ENCODE results near the gene GOLPH3.

The GOLPH3 gene

GRCh38 chr5:32099486-32100035 is 74.6 kb downstream of the GOLPH3 start (continued):
- TF ChIP-seq GLIS2 (tag by site-specific recombination; IDR thresholded peaks at IDR 0.05) (no peak), ZBTB10 (tag by site-specific recombination; IDR thresholded peaks at IDR 0.05) (no peak), GLI2 (tag by site-specific recombination; IDR thresholded peaks at IDR 0.05; ENCODE audit: borderline replicate concordance, low read depth) (no peak), ZNF623 (tag by site-specific recombination; IDR thresholded peaks at IDR 0.05) (no peak)

- Histone ChIP-seq H3K9me3 (ENCODE audit: control insufficient read depth, insufficient read depth, low read depth, low read length) (no peaks in the 10 kb centered on the region), H3K4me3 (ENCODE audit: low read depth, low read length) (no peak overlapping the region), H3K4me1 (ENCODE audit: control insufficient read depth, insufficient read depth, low read length) (no peaks in the 10 kb centered on the region), H3K36me3 (ENCODE audit: control insufficient read depth in 2 of 2, insufficient read depth in 1 of 2, low read length in 2 of 2) (peaks cover 22 to 57% of the 10 kb centered on the region in 2 experiments), H3K27ac (ENCODE audit: extremely low read depth, low read depth, low read length) (no peak overlapping the region)
- no peak for TF ChIP-seq KLF10 (tag by site-specific recombination; IDR thresholded peaks at IDR 0.05)
- TF ChIP-seq ZNF580 (tag by site-specific recombination; IDR thresholded peaks at IDR 0.05): no peak
- no peak for TF ChIP-seq ZSCAN16 (tag by site-specific recombination; IDR thresholded peaks at IDR 0.05)
- no peak for TF ChIP-seq ZBTB49 (tag by site-specific recombination; IDR thresholded peaks at IDR 0.05; ENCODE audit: low read depth)
- TF ChIP-seq ZNF292 (tag by site-specific recombination; IDR thresholded peaks at IDR 0.05; ENCODE audit: borderline replicate concordance, low read depth): no peak
- TF ChIP-seq ZNF155 (tag by site-specific recombination; IDR thresholded peaks at IDR 0.05): no peak
- ChIA-PET CTCF (interaction anchor here (1.1 to 1.7 kb wide), 2 partner anchors 10 to 22 kb away, joined by 3 to 5 read pairs; no protein-coding TSS in a partner anchor), POLR2A (no interaction called here)
Measured at GRCh38 chr5:32098890-32099310, 75.2 kb downstream of the GOLPH3 start.

GRCh38 chr5:32098291-32098690 is 75.8 kb downstream of the GOLPH3 start:
- POLR2A ChIA-PET: no interaction called here
- CTCF ChIA-PET: interaction anchor here (1.1 kb wide), 1 partner anchor 10 kb away, joined by 3 read pairs; no protein-coding TSS in a partner anchor
- H3K9me3 ChIP-seq (ENCODE audit: control insufficient read depth, insufficient read depth, low read depth, low read length): no peaks in the 10 kb centered on the region
- no peak overlapping the region for H3K27ac ChIP-seq (ENCODE audit: extremely low read depth, low read depth, low read length)
- no peaks in the 10 kb centered on the region for H3K4me1 ChIP-seq (ENCODE audit: control insufficient read depth, insufficient read depth, low read length)
- no peak overlapping the region for H3K4me3 ChIP-seq (ENCODE audit: low read depth, low read length)
- peaks cover 16 to 51% of the 10 kb centered on the region in 2 experiments for H3K36me3 ChIP-seq (ENCODE audit: control insufficient read depth in 2 of 2, insufficient read depth in 1 of 2, low read length in 2 of 2)
- TF ChIP-seq ZNF302 (tag by site-specific recombination; IDR thresholded peaks at IDR 0.05; ENCODE audit: low read depth) (no peak), ZNF555 (tag by site-specific recombination; conservative IDR thresholded peaks at IDR 0.05) (no peak), ZNF843 (tag by site-specific recombination; IDR thresholded peaks at IDR 0.05) (no peak), ZEB2 (tag by site-specific recombination; IDR thresholded peaks at IDR 0.05) (no peak), OSR2 (tag by site-specific recombination; IDR thresholded peaks at IDR 0.05) (no peak), YY2 (tag by site-specific recombination; IDR thresholded peaks at IDR 0.05) (no peak), PRDM1 (tag by site-specific recombination; IDR thresholded peaks at IDR 0.05) (no peak), BCL11A (tag by site-specific recombination; IDR thresholded peaks at IDR 0.05; ENCODE audit: low read depth) (no peak), ZNF521 (tag by site-specific recombination; IDR thresholded peaks at IDR 0.05) (no peak), ZNF530 (tag by site-specific recombination; IDR thresholded peaks at IDR 0.05; ENCODE audit: low read depth) (no peak), ZNF239 (tag by site-specific recombination; IDR thresholded peaks at IDR 0.05) (no peak), ZNF404 (tag by site-specific recombination; IDR thresholded peaks at IDR 0.05) (no peak), ZBTB11 (tag by site-specific recombination; conservative IDR thresholded peaks at IDR 0.05; ENCODE audit: low read depth) (no peak)
